ENCODE data around the gene B3GALT5. TPM values are rescaled to one million over a fixed set of nuclear protein-coding genes. Genes with fewer than 3 reads are reported as not detected.

The B3GALT5 gene
- total and polyA plus RNA-seq, 2 experiments from 2014 or later = 3.1 to 7.0 TPM

DNA sequence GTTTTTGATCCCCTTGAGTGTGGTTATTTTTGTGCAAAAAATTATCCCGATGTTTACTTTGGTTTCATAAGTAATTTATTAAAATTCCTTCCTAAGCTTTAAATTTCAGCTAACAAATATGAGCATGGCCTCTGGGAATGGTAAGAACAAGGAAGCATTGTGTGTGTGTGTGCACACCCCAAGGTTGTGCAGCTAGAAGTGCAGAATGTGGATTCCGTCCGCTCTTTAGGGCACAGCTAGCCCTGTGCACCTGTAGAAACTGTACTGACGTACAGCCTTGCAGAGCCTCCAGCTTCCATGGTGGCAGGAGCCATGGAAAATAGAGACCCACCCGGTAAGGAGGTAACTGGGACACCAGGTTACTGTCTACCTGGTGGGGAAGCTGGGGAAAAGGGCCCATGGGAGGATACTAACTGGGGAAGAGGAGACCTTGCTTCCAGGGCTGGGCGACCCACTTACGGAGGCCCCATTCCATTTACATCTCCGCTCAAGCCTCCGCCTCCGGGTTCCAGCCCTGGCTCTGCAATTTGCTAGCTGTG is 54.7 kb downstream of the B3GALT5 start:
- Histone ChIP-seq H3K79me2 (no peaks in the 10 kb centered on the region), H3K36me3 (replicated peaks; ENCODE audit: insufficient read depth, low read depth) (no peaks in the 10 kb centered on the region), H3K9me3 (ENCODE audit: low read depth) (no peaks in the 10 kb centered on the region), H3K4me3 (no peak overlapping the region), H2AFZ (no peak overlapping the region), H3K27ac (no peak overlapping the region), H3K27me3 (no peaks in the 10 kb centered on the region), H3K4me2 (no peak overlapping the region), H3K4me1 (ENCODE audit: insufficient read depth) (peaks cover 4% of the 10 kb centered on the region), H3K9me2 (replicated peaks; ENCODE audit: insufficient read depth) (no peaks in the 10 kb centered on the region), H4K20me1 (ENCODE audit: insufficient read depth, poor library complexity, severe bottlenecking) (no peaks in the 10 kb centered on the region)
- TF ChIP-seq, protein P1, sequence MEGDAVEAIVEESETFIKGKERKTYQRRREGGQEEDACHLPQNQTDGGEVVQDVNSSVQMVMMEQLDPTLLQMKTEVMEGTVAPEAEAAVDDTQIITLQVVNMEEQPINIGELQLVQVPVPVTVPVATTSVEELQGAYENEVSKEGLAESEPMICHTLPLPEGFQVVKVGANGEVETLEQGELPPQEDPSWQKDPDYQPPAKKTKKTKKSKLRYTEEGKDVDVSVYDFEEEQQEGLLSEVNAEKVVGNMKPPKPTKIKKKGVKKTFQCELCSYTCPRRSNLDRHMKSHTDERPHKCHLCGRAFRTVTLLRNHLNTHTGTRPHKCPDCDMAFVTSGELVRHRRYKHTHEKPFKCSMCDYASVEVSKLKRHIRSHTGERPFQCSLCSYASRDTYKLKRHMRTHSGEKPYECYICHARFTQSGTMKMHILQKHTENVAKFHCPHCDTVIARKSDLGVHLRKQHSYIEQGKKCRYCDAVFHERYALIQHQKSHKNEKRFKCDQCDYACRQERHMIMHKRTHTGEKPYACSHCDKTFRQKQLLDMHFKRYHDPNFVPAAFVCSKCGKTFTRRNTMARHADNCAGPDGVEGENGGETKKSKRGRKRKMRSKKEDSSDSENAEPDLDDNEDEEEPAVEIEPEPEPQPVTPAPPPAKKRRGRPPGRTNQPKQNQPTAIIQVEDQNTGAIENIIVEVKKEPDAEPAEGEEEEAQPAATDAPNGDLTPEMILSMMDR (IDR thresholded peaks at IDR 0.05; ENCODE audit: poor library complexity) = no peak
- TF ChIP-seq EZH2 (IDR thresholded peaks at IDR 0.05; ENCODE audit: borderline replicate concordance) = no peak
- no peak for TF ChIP-seq EZH2phosphoT487 (IDR thresholded peaks at IDR 0.05; ENCODE audit: low read depth, severe bottlenecking, unreplicated experiment)
- no peak for DNase-seq (ENCODE audit: low spot score)
- 95% methylated on average over 10 of the region's 10 CpGs for WGBS (ENCODE audit: low lambda C conversion rate, missing lambda C conversion rate)

GRCh38 chr21:39668369-39668768 is 55.6 kb downstream of the B3GALT5 start:
- Histone ChIP-seq H2AFZ (no peak overlapping the region), H3K4me2 (no peak overlapping the region), H3K9me3 (ENCODE audit: low read depth) (no peaks in the 10 kb centered on the region), H3K36me3 (replicated peaks; ENCODE audit: insufficient read depth, low read depth) (no peaks in the 10 kb centered on the region), H3K4me1 (ENCODE audit: insufficient read depth) (peaks cover 4% of the 10 kb centered on the region), H3K27ac (no peak overlapping the region), H3K79me2 (no peaks in the 10 kb centered on the region), H3K4me3 (no peak overlapping the region), H4K20me1 (ENCODE audit: insufficient read depth, poor library complexity, severe bottlenecking) (no peaks in the 10 kb centered on the region), H3K27me3 (no peaks in the 10 kb centered on the region), H3K9me2 (replicated peaks; ENCODE audit: insufficient read depth) (no peaks in the 10 kb centered on the region)
- DNase-seq (ENCODE audit: low spot score) = no peak
- TF ChIP-seq EZH2 (IDR thresholded peaks at IDR 0.05; ENCODE audit: borderline replicate concordance) = no peak
- TF ChIP-seq EZH2phosphoT487 (IDR thresholded peaks at IDR 0.05; ENCODE audit: low read depth, severe bottlenecking, unreplicated experiment) = no peak
- TF ChIP-seq, protein P1 (IDR thresholded peaks at IDR 0.05; ENCODE audit: poor library complexity) = no peak
- 94% methylated on average over 9 of the region's 9 CpGs for WGBS (ENCODE audit: low lambda C conversion rate, missing lambda C conversion rate)

GRCh38 chr21:39669485-39669884 is 56.7 kb downstream of the B3GALT5 start:
- H3K27ac ChIP-seq = no peak overlapping the region
- H3K9me3 ChIP-seq (ENCODE audit: low read depth) = no peaks in the 10 kb centered on the region
- H3K4me2 ChIP-seq = no peak overlapping the region
- H3K4me3 ChIP-seq = no peak overlapping the region
- H3K79me2 ChIP-seq = no peaks in the 10 kb centered on the region
- no peak for DNase-seq (ENCODE audit: low spot score)
- H2AFZ ChIP-seq = no peak overlapping the region
- WGBS (ENCODE audit: low lambda C conversion rate, missing lambda C conversion rate) = 93% methylated on average over 9 of the region's 9 CpGs
- H3K4me1 ChIP-seq (ENCODE audit: insufficient read depth) = peaks cover 7% of the 10 kb centered on the region
- TF ChIP-seq, protein P1 (IDR thresholded peaks at IDR 0.05; ENCODE audit: poor library complexity) = no peak
- TF ChIP-seq EZH2phosphoT487 (IDR thresholded peaks at IDR 0.05; ENCODE audit: low read depth, severe bottlenecking, unreplicated experiment) (no peak), EZH2 (IDR thresholded peaks at IDR 0.05; ENCODE audit: borderline replicate concordance) (no peak)
- H3K27me3 ChIP-seq = no peaks in the 10 kb centered on the region
- H3K9me2 ChIP-seq (replicated peaks; ENCODE audit: insufficient read depth) = no peaks in the 10 kb centered on the region
- no peaks in the 10 kb centered on the region for H4K20me1 ChIP-seq (ENCODE audit: insufficient read depth, poor library complexity, severe bottlenecking)
- no peaks in the 10 kb centered on the region for H3K36me3 ChIP-seq (replicated peaks; ENCODE audit: insufficient read depth, low read depth)
